Suppressor macrophage treated with lipopolysaccharide for 4 hours (primary cell): ENCODE results near the gene NLRP8.
"Not testable (repeated sequence)": the region's sequence is repeated elsewhere in the genome, so short reads cannot be mapped to it uniquely, and the experiment has no call there.

Source experiments
- DNase-seq: peaks from one replicate; pipeline ENCODE4 v3.0.0-alpha.2; 2020

The NLRP8 gene

GRCh38 chr19:55980415-55980814, 32.8 kb downstream of the NLRP8 start:
- no peak for DNase-seq

GRCh38 chr19:55985254-55985653, 37.6 kb downstream of the NLRP8 start:
- DNase-seq = no peak

GRCh38 chr19:55986487-55986886, 38.9 kb downstream of the NLRP8 start, which contains the start of gene NLRP5:
Gene NLRP5, plus strand, starts transcription at chr19:55986775.
- no peak for DNase-seq

- no peak for DNase-seq
Measured at GRCh38 chr19:55990831-55991230, 43.2 kb downstream of the NLRP8 start.

GRCh38 chr19:55993492-55993891, 45.9 kb downstream of the NLRP8 start:
- DNase-seq = no peak

GRCh38 chr19:56014765-56015164, 67.1 kb downstream of the NLRP8 start:
- DNase-seq = no peak

- DNase-seq = no peak
Measured at GRCh38 chr19:56015756-56016155, 68.1 kb downstream of the NLRP8 start.

- not testable (repeated sequence) for DNase-seq
Measured at GRCh38 chr19:56019325-56019724, 71.7 kb downstream of the NLRP8 start.

- DNase-seq = not testable (repeated sequence)
Measured at GRCh38 chr19:56020355-56020975, 72.8 kb downstream of the NLRP8 start.

- no peak for DNase-seq
Measured at GRCh38 chr19:56026769-56027168, 79.1 kb downstream of the NLRP8 start.
